GM23248 (cell line): ENCODE data around the gene PMS1. TPM values are rescaled to one million over a fixed set of nuclear protein-coding genes. Genes with fewer than 3 reads are reported as not detected.

Experiments
- DNase-seq: peaks from one replicate; pipeline ENCODE4 v3.0.0-alpha.2; 2015
- H2AFZ ChIP-seq: fragments of 200-600 bp; sonication (generic); 2 replicates; pipeline ENCODE4 v1.6.1; 2016; ENCODE audit warnings: antibody characterized with exemption
- H3F3A ChIP-seq: fragments of 200-600 bp; sonication (generic); 2 replicates; pipeline ENCODE4 v1.6.1; 2016; ENCODE audit warnings: mild to moderate bottlenecking, antibody characterized with exemption, mixed run types; ENCODE audit not compliant: insufficient read depth
- H3K27ac ChIP-seq: fragments of 200-600 bp; sonication (generic); 2 replicates; pipeline ENCODE4 v1.5.1; 2016; ENCODE audit warnings: mild to moderate bottlenecking
- H3K27me3 ChIP-seq: fragments of 200-600 bp; sonication (generic); replicated peaks from 2 replicates; pipeline ENCODE4 v1.6.1; 2016; ENCODE audit warnings: mild to moderate bottlenecking; ENCODE audit not compliant: insufficient read depth
- H3K36me3 ChIP-seq: fragments of 200-600 bp; sonication (generic); 2 replicates; pipeline ENCODE4 v1.6.1; 2016; ENCODE audit warnings: low read depth, mild to moderate bottlenecking
- H3K4me1 ChIP-seq: fragments of 200-600 bp; sonication (generic); 2 replicates; pipeline ENCODE4 v1.6.1; 2016; ENCODE audit warnings: mild to moderate bottlenecking; ENCODE audit not compliant: insufficient read depth
- H3K4me2 ChIP-seq: fragments of 200-600 bp; sonication (generic); one replicate; pipeline ENCODE4 v1.6.1; 2016; ENCODE audit warnings: mild to moderate bottlenecking; ENCODE audit not compliant: unreplicated experiment
- H3K4me3 ChIP-seq: fragments of 200-600 bp; sonication (generic); 2 replicates; pipeline ENCODE4 v1.5.1; 2016; ENCODE audit warnings: mild to moderate bottlenecking
- H3K79me2 ChIP-seq: fragments of 200-600 bp; sonication (generic); 2 replicates; pipeline ENCODE4 v1.6.1; 2016; ENCODE audit warnings: mild to moderate bottlenecking; ENCODE audit not compliant: insufficient read depth
- H3K9ac ChIP-seq: fragments of 200-600 bp; sonication (generic); 2 replicates; pipeline ENCODE4 v1.6.1; 2016; ENCODE audit warnings: mild to moderate bottlenecking
- H3K9me2 ChIP-seq: fragments of 200-600 bp; sonication (generic); 2 replicates; pipeline ENCODE4 v1.6.1; 2016; ENCODE audit warnings: mixed run types, mild to moderate bottlenecking, moderate library complexity; ENCODE audit not compliant: insufficient read depth
- H3K9me3 ChIP-seq: fragments of 200-600 bp; sonication (generic); one replicate; pipeline ENCODE4 v1.6.1; 2017; ENCODE audit warnings: low read depth
- H4K20me1 ChIP-seq: fragments of 200-600 bp; sonication (generic); 2 replicates; pipeline ENCODE4 v1.6.0; 2016; ENCODE audit not compliant: insufficient read depth
- EZH2 ChIP-seq: fragments of 200-600 bp; sonication (generic); IDR thresholded peaks from 2 replicates; pipeline ENCODE4 v1.6.1; 2018; ENCODE audit warnings: antibody characterized with exemption, mild to moderate bottlenecking; ENCODE audit not compliant: insufficient read depth, poor library complexity, severe bottlenecking
- EZH2phosphoT487 ChIP-seq: fragments of 200-600 bp; sonication (generic); IDR thresholded peaks from 2 replicates; pipeline ENCODE4 v1.6.1; 2018; ENCODE audit warnings: antibody characterized with exemption, moderate library complexity, mild to moderate bottlenecking, low read depth; ENCODE audit not compliant: insufficient read depth
- WGBS, 2 experiments: methylation state at CpG; one replicate each; pipeline ENCODE4 v1.1.6; 2015 to 2017; ENCODE audit warnings: low lambda C conversion rate in 2 of 2, low coverage in 1 of 2; ENCODE audit errors: missing lambda C conversion rate in 2 of 2; 5-methylcytosine and 5-hydroxymethylcytosine counted together
- in situ Hi-C: fragments of 300-500 bp; cut with MboI; formaldehyde crosslinking; loops from 2 replicates; pipeline ENCODE4 v1.15.0; 2020
- polyA plus RNA-seq: library from polyadenylated mRNA; unstranded; fragments of >200 nt; fragmentation: Nextera tagmentation; extraction: Ambion mirVana; gene quantifications from 2 replicates; pipeline ENCODE4 v1.2.1, GENCODE V29; 2016
- total RNA-seq: library from RNA; depleted of rRNA; stranded (reverse); fragments of >200 nt; shearing (Covaris generic); gene quantifications from 2 replicates; pipeline ENCODE4 v1.2.3, GENCODE V29; 2014

PMS1 gene
- total and polyA plus RNA-seq, 2 experiments from 2014 or later, result 18.2 to 22.3 TPM

- 0 out of 2 replicates have a peak, but pooled peaks cover 5% of the 10 kb centered on the region for H3K79me2 ChIP-seq
- no peaks in the 10 kb centered on the region for H4K20me1 ChIP-seq
- H3K4me1 ChIP-seq, result peaks cover 15% of the 10 kb centered on the region
- H3F3A ChIP-seq, result peaks cover 15% of the 10 kb centered on the region; the same call in 1 of the 2 replicates
- peak overlapping the region; percentile 66 for H3K9ac ChIP-seq
- H3K27me3 ChIP-seq, result no peaks in the 10 kb centered on the region
- no peaks in the 10 kb centered on the region for H3K36me3 ChIP-seq
- TF ChIP-seq EZH2phosphoT487 (no peak), EZH2 (no peak)
- in situ Hi-C loops, result no loop called here
- peak overlapping the region; percentile 49 for H2AFZ ChIP-seq
- 42 to 46% methylated on average over 4 of the region's 4 CpGs for WGBS, 2 experiments
- peak; percentile 30 for DNase-seq
- peak overlapping the region; percentile 85 for H3K27ac ChIP-seq
- no peaks in the 10 kb centered on the region for H3K9me3 ChIP-seq
- H3K4me3 ChIP-seq, result peak overlapping the region; percentile 33
- H3K9me2 ChIP-seq, result no peaks in the 10 kb centered on the region
- H3K4me2 ChIP-seq, result peak overlapping the region; percentile 63
These were observed 51.8 kb downstream of the PMS1 start for GRCh38 chr2:189835855-189836558.

- 18 to 19% methylated on average over 4 of the region's 4 CpGs for WGBS, 2 experiments
- H3K9me2 ChIP-seq, result no peaks in the 10 kb centered on the region
- 0 out of 2 replicates have a peak, but pooled peaks cover 5% of the 10 kb centered on the region for H3K79me2 ChIP-seq
- no peaks in the 10 kb centered on the region for H4K20me1 ChIP-seq
- DNase-seq, result peak; percentile 78
- H3K27me3 ChIP-seq, result no peaks in the 10 kb centered on the region
- H3K9ac ChIP-seq, result peak overlapping the region; percentile 66
- no peaks in the 10 kb centered on the region for H3K36me3 ChIP-seq
- H3F3A ChIP-seq, result peaks cover 15% of the 10 kb centered on the region; the same call in 1 of the 2 replicates
- peak overlapping the region; percentile 63 for H3K4me2 ChIP-seq
- peak overlapping the region; percentile 49 for H2AFZ ChIP-seq
- in situ Hi-C loops, result no loop called here
- peak overlapping the region; percentile 33 for H3K4me3 ChIP-seq
- H3K4me1 ChIP-seq, result peaks cover 15% of the 10 kb centered on the region
- TF ChIP-seq EZH2phosphoT487, result no peak
- TF ChIP-seq EZH2, result no peak
- H3K27ac ChIP-seq, result peak overlapping the region; percentile 85
- H3K9me3 ChIP-seq, result no peaks in the 10 kb centered on the region
These were observed 52.4 kb downstream of the PMS1 start for GRCh38 chr2:189836644-189837043.

- H3K4me2 ChIP-seq, result peak overlapping the region; percentile 63
- no peak for TF ChIP-seq EZH2phosphoT487
- TF ChIP-seq EZH2, result no peak
These were observed 53.1 kb downstream of the PMS1 start for GRCh38 chr2:189837326-189837725.

GRCh38 chr2:189841019-189841418 lies 56.8 kb downstream of the PMS1 start:
- Histone ChIP-seq H3K79me2 (no peaks in the 10 kb centered on the region), H3K27me3 (no peaks in the 10 kb centered on the region), H3K9me2 (no peaks in the 10 kb centered on the region), H4K20me1 (no peaks in the 10 kb centered on the region), H2AFZ (no peak overlapping the region), H3K9ac (no peak overlapping the region), H3K27ac (no peak overlapping the region), H3K4me3 (no peak overlapping the region), H3K9me3 (no peaks in the 10 kb centered on the region), H3F3A (peaks cover 11% of the 10 kb centered on the region; the same call in 1 of the 2 replicates), H3K36me3 (peaks cover 10% of the 10 kb centered on the region; the same call in 1 of the 2 replicates), H3K4me1 (peaks cover 20% of the 10 kb centered on the region), H3K4me2 (no peak overlapping the region)
- DNase-seq, result no peak
- TF ChIP-seq EZH2 (no peak), EZH2phosphoT487 (no peak)
- in situ Hi-C loops, result no loop called here

More at GRCh38 chr2:189837326-189837725, 53.1 kb downstream of the PMS1 start:
- no peak overlapping the region for H2AFZ ChIP-seq
- DNase-seq, result no peak
- peaks cover 15% of the 10 kb centered on the region for H3K4me1 ChIP-seq
- H3K9me2 ChIP-seq, result no peaks in the 10 kb centered on the region
- H3K36me3 ChIP-seq, result no peaks in the 10 kb centered on the region
- no peaks in the 10 kb centered on the region for H3K9me3 ChIP-seq
- WGBS, 2 experiments, result 98 to 100% methylated on average over 2 of the region's 2 CpGs
- peak overlapping the region; percentile 85 for H3K27ac ChIP-seq
- peak overlapping the region; percentile 66 for H3K9ac ChIP-seq
- H3K27me3 ChIP-seq, result no peaks in the 10 kb centered on the region
- H3K79me2 ChIP-seq, result 0 out of 2 replicates have a peak, but pooled peaks cover 5% of the 10 kb centered on the region
- H3K4me3 ChIP-seq, result no peak overlapping the region
- in situ Hi-C loops, result no loop called here
- H3F3A ChIP-seq, result peaks cover 15% of the 10 kb centered on the region; the same call in 1 of the 2 replicates
- H4K20me1 ChIP-seq, result no peaks in the 10 kb centered on the region

- H4K20me1 ChIP-seq, result no peaks in the 10 kb centered on the region
- H3K27ac ChIP-seq, result no peak overlapping the region
- H3K4me3 ChIP-seq, result no peak overlapping the region
- no peaks in the 10 kb centered on the region for H3K9me3 ChIP-seq
- no peak overlapping the region for H3K9ac ChIP-seq
- WGBS, 2 experiments, result 89 to 92% methylated on average over 2 of the region's 2 CpGs
- no peak overlapping the region for H3K4me2 ChIP-seq
- no peak overlapping the region for H2AFZ ChIP-seq
- H3K4me1 ChIP-seq, result 0 out of 2 replicates have a peak, but pooled peaks cover 7% of the 10 kb centered on the region
- in situ Hi-C loops, result no loop called here
- no peaks in the 10 kb centered on the region for H3K27me3 ChIP-seq
- H3F3A ChIP-seq, result no peaks in the 10 kb centered on the region
- peaks cover 10% of the 10 kb centered on the region; the same call in 1 of the 2 replicates for H3K36me3 ChIP-seq
- DNase-seq, result peak; percentile 22
- TF ChIP-seq EZH2, result no peak
- TF ChIP-seq EZH2phosphoT487, result no peak
- no peaks in the 10 kb centered on the region for H3K9me2 ChIP-seq
- no peaks in the 10 kb centered on the region for H3K79me2 ChIP-seq
These were observed 64.0 kb downstream of the PMS1 start for GRCh38 chr2:189848276-189848675.
